GM21737 (cell line): ENCODE data around the gene RHO.

ENCODE experiments used
- ATAC-seq: cut with Tn5 transposase; IDR thresholded peaks from one replicate; pipeline ENCODE4 v1.9.1; 2021; ENCODE audit warnings: mild to moderate bottlenecking, moderate library complexity; ENCODE audit not compliant: unreplicated experiment

Gene RHO

GRCh38 chr3:129518581-129518980 lies 9.9 kb upstream of the RHO start:
- no peak for ATAC-seq

DNA sequence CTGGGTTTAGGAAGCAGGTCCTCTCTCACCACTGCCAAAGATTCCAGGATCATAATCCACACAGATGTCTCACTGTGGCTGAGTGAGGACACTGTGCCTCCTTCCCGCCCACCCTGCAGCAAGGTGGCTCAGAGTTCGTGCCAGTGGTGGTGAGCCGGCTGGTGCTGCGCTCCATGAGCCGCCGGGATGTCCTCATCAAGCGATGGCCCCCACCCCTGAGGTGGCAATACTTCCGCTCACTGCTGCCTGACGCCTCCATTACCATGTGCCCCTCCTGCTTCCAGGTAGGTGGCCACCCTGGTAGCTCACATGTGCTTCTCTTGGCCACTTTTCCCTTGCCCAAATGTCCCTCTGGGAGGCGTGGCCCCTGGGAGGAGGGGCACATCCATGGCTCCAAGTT lies 9.0 kb upstream of the RHO start:
- no peak for ATAC-seq

DNA sequence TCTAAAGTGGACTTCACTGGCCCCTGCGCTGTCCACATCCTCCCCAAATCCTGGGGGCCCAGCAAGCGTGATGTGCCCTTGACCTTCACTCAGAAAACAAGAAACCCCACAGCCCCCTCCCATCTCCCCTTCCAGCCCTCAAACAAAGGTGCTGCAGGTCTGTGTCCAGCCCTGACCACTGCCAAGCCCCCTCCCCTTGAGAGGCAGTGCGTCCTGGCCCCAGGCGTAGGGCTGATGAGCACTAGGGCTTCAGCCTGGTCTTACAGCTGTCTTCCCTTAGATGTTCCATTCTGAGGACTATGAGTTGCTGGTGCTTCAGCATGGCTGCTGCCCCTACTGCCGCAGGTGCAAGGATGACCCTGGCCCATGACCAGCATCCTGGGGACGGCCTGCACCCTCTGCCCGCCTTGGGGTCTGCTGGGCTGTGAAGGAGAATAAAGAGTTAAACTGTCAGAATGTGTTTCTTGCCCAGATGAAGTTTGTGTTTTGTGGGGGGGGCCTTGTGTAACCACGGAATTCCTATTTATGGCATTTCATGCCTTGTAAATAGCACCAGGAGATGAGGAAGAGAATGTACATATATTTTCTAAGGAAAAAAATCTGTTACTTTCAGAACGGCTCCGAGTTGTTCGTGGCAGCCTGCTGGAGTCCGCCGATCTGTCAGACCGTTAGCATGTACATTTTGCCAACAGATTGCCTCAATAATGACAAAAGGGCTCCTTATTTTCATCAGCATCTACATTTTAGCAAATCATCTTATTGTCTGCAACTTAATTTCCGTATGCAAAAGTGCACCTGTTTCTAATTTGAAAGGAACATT lies 8.3 kb upstream of the RHO start:
- ATAC-seq = no peak

DNA sequence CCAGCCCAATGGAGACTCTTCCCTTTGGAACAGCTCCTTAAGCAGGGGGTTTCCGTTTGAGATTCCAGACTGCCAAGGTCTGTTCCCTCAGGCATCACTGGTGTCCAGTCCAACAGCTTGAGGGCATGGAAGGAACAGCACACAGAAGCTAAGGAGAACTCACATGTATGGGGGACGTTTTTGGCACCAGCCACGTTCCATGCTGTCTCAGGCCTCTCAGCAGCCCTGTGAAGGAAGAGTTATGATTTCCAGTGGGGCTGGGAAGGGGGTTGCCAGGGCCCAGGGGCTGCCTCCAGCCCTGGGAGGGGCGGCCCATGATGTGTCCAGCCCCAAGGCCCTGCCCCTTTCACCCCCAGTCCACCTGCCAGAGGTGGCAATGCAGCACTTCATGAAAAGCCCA lies 7.5 kb upstream of the RHO start:
- no peak for ATAC-seq

DNA sequence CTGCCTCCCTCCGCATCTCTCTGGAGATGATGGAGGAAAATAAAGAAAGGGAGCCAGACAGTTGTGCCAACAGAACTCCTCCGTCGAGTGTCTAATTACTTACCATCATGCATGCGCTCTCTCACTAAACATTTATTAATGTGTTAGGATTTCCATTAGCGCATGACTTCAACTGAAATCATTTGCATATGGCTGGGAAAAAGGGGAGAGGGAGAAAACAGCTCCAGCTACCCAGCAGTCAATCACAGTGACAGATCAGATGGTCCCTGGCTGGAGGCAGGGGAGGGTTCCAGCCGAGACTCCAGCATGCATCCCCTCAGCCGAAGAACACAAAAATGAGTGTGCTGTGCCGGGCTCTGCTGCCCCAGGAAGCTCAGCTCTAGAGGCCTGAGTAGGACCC lies 6.8 kb upstream of the RHO start:
- ATAC-seq = no peak

- ATAC-seq = no peak
Observed at GRCh38 chr3:129522953-129523352, 5.5 kb upstream of the RHO start.

DNA sequence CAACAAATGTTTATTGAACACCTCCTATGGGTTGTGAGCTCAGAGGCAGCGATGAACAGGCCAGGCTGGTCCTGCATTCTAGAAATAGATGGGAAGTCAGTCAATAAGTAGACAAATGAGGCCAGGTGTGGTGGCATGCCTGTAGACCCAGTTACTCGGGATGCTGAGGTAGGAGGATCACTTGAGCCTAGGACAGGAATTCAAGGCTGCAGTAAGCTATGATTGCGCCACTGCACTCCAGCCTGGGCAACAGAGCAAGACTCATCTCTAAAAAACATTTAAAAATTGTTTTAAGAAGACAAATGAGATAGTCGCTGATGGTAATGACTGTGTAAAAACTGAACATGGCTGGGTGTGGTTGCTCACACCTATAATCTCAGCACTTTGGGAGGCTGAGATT lies 4.4 kb upstream of the RHO start:
- ATAC-seq = no peak

DNA sequence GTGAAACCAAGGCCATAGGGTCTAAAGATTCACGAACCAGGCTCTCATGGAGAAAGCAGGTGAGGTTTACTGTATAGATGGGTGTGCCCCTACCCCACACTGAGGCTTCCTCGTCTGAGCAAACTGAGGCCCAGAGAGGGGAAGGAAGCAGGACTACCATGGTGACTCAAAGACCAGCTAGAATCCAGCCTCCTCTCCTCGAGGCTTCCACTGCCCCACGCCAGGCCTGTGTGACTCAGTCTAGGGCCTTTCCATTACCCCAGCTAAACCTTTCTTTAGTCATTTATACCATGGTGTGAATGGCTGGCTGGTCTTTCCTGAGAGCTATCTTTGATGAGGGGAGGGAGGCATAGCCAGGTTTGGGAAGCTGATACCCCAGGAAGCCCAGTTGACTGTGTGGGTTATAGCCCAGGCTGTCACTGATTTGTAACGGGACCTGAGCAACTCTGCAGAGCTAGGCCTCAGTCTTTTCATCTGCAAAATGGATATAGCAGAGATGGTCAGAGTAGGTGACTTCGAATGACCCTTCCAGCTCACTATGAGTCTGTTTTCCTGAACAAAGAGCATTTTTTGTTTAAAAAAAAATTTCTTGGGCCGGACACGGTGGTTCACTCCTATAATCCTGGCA lies 3.0 kb upstream of the RHO start:
- no peak for ATAC-seq

DNA sequence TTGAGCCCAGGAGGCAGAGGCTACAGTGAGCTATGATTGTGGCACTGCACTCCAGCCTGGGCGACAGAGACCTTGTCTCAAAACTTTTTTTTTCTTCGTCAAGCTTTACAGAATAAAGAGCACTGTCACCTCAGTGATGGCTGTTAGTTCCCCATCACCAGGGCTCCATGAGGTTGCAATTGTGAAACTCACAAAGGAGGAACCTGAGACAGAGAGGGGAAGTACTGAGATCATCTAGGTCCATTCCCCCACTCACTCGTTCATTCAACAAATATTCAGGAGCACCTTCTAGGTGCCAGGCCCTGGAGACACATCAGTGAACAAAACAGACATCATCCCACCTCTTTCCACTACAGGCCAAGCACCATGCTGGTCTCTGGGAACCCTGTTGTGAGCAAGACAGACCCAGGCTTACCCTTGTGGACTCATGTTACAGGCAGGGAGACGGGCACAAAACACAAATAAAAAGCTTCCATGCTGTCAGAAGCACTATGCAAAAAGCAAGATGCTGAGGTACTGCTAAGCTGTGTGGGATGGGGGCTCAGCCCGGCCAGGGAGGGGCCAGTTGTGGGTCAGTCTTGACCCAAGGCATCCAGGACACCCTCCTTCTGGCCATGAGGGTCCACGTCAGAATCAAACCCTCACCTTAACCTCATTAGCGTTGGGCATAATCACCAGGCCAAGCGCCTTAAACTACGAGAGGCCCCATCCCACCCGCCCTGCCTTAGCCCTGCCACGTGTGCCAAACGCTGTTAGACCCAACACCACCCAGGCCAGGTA lies 2.1 kb upstream of the RHO start:
- ATAC-seq = peak; percentile 76

GRCh38 chr3:129527262-129527661 lies 1.2 kb upstream of the RHO start:
- ATAC-seq = no peak

GRCh38 chr3:129529436-129530210 lies 1.2 kb downstream of the RHO start:
- ATAC-seq = no peak

DNA sequence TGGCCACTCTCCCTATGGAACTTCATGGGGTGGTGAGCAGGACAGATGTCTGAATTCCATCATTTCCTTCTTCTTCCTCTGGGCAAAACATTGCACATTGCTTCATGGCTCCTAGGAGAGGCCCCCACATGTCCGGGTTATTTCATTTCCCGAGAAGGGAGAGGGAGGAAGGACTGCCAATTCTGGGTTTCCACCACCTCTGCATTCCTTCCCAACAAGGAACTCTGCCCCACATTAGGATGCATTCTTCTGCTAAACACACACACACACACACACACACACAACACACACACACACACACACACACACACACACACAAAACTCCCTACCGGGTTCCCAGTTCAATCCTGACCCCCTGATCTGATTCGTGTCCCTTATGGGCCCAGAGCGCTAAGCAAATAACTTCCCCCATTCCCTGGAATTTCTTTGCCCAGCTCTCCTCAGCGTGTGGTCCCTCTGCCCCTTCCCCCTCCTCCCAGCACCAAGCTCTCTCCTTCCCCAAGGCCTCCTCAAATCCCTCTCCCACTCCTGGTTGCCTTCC lies 1.9 kb downstream of the RHO start:
- ATAC-seq = no peak

DNA sequence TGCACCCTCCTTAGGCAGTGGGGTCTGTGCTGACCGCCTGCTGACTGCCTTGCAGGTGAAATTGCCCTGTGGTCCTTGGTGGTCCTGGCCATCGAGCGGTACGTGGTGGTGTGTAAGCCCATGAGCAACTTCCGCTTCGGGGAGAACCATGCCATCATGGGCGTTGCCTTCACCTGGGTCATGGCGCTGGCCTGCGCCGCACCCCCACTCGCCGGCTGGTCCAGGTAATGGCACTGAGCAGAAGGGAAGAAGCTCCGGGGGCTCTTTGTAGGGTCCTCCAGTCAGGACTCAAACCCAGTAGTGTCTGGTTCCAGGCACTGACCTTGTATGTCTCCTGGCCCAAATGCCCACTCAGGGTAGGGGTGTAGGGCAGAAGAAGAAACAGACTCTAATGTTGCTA lies 2.4 kb downstream of the RHO start:
- no peak for ATAC-seq

DNA sequence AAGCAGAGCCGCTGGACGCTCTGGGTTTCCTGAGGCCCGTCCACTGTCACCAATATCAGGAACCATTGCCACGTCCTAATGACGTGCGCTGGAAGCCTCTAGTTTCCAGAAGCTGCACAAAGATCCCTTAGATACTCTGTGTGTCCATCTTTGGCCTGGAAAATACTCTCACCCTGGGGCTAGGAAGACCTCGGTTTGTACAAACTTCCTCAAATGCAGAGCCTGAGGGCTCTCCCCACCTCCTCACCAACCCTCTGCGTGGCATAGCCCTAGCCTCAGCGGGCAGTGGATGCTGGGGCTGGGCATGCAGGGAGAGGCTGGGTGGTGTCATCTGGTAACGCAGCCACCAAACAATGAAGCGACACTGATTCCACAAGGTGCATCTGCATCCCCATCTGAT lies 3.3 kb downstream of the RHO start:
- ATAC-seq = no peak

GRCh38 chr3:129532261-129532660 lies 3.8 kb downstream of the RHO start:
- no peak for ATAC-seq

GRCh38 chr3:129533406-129533805 lies 5.0 kb downstream of the RHO start:
- no peak for ATAC-seq

DNA sequence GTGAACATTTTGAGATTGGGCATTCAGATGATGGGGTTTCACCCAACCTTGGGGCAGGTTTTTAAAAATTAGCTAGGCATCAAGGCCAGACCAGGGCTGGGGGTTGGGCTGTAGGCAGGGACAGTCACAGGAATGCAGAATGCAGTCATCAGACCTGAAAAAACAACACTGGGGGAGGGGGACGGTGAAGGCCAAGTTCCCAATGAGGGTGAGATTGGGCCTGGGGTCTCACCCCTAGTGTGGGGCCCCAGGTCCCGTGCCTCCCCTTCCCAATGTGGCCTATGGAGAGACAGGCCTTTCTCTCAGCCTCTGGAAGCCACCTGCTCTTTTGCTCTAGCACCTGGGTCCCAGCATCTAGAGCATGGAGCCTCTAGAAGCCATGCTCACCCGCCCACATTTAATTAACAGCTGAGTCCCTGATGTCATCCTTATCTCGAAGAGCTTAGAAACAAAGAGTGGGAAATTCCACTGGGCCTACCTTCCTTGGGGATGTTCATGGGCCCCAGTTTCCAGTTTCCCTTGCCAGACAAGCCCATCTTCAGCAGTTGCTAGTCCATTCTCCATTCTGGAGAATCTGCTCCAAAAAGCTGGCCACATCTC lies 6.1 kb downstream of the RHO start:
- ATAC-seq = no peak

DNA sequence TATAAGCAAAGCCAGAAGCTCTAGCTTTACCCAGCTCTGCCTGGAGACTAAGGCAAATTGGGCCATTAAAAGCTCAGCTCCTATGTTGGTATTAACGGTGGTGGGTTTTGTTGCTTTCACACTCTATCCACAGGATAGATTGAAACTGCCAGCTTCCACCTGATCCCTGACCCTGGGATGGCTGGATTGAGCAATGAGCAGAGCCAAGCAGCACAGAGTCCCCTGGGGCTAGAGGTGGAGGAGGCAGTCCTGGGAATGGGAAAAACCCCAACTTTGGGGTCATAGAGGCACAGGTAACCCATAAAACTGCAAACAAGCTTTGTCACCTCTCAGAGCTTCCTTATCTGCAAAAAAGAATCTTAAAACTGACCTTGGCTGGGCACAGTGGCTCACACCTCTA lies 6.6 kb downstream of the RHO start:
- no peak for ATAC-seq

DNA sequence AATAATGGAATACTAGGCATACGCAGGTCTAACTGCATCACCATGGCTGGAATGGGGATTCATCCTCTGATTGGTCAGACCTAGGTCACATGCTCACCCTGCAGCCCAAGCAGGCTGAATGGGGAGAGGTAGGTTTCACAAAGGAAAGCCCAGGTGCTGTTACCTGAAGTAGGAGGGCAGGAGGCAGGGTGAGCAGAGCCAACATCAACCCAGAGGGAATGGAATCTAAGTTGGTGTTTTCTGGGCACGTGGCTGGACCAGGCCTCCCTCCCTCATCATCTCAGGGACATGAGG lies 7.9 kb downstream of the RHO start:
- ATAC-seq = no peak

GRCh38 chr3:129536804-129537203 lies 8.4 kb downstream of the RHO start:
- no peak for ATAC-seq

DNA sequence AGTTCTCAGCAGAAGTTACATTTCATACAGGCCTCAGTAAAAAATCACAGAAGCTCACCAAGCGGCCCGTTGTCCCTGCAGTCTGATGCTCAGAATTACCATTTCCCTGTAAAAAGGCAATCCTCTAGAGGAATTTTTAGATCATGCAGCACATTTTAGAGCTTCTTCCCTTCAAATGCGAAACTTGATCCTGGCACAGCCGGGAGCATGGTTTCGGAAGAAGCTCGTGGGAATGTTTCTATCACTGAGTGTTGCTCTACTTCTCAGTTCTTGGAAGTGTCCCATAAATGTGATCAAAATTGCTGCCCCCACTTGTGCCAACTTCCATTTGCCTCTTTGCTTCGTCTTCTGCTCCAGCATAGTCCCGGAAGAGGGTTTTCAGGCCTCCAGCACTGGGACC lies 10.8 kb downstream of the RHO start:
- no peak for ATAC-seq
